Stimulated activated CD4-positive, alpha-beta T cell treated with anti-CD3 and anti-CD28 coated beads, Interleukin-2, amount 100 ng/mL, for 24 hours (primary cell): Measurements from ENCODE around the gene ITGA4.
A peak's percentile ranks its signal among the peaks of the same experiment; 100 is the strongest.
"Not testable (repeated sequence)": the region's sequence is repeated elsewhere in the genome, so short reads cannot be mapped to it uniquely, and the experiment has no call there.

ENCODE experiments used
- DNase-seq, 2 donors: peaks; one replicate each; pipeline ENCODE4 v3.0.0-alpha.2; 2020

ITGA4 gene

DNA sequence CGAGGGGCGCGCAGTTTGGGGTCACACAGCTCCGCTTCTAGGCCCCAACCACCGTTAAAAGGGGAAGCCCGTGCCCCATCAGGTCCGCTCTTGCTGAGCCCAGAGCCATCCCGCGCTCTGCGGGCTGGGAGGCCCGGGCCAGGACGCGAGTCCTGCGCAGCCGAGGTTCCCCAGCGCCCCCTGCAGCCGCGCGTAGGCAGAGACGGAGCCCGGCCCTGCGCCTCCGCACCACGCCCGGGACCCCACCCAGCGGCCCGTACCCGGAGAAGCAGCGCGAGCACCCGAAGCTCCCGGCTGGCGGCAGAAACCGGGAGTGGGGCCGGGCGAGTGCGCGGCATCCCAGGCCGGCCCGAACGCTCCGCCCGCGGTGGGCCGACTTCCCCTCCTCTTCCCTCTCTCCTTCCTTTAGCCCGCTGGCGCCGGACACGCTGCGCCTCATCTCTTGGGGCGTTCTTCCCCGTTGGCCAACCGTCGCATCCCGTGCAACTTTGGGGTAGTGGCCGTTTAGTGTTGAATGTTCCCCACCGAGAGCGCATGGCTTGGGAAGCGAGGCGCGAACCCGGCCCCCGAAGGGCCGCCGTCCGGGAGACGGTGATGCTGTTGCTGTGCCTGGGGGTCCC, at the start of gene ITGA4:
Gene ITGA4, plus strand, starts transcription at position 266 of the 620 bp plus-strand sequence. Its CDS starts 269 bp downstream, at position 535.
- DNase-seq = peak; percentile 84 to 89

DNA sequence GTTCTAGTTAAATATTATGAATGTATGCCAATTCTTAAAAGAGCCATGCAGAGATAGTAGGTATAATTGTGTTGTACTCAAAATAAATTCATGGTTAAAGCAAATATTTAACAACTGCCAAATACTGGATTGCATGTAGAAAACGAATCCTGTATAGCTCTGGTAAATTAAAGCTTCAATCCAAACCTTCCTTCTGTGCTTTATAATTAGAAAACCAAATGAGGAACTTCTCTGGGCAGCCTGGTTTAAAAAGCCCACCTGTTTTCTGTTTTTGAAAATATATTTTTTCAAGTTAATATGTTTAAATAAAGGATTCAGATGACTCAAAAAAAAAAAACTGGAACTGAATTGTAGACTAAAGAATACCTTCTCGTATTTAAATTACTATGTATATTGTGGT, 48.3 kb upstream of the ITGA4 start:
- no peak for DNase-seq

DNA sequence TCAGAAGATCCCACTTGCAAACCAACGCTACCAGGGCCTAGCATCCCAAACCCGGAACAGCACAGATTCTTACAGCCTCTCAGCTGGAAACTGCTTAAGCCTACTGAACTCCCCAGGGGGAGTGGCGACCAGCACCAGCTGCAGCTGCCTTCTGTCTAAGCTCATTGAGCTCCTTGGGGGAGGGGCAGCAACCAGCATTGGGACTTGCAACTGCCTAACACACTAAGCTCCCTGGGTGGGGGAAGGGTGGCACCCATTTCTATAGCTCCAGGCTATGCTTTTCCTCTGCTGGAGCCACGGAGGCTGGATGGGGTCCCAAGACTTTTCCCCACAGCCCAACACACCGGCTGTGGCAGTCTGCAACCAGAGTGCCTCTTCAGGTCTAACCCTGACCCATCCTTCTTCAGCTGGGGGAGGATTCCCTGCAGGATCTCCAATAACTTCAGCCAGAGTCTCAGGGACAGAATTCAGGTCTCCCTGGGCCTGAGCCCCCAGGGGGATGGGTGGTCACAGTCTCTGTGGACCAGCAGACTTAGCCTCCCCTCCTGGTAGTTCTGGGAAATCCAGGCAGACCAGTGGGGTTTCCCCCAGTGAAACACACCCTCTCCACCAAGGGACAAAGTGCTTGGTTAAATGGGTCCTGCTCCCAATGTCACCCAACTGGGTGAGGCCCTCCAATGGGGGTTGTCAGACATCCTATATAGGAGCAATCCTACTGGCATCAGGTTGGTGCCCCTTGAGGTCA, 45.9 kb upstream of the ITGA4 start:
- no peak for DNase-seq

DNA sequence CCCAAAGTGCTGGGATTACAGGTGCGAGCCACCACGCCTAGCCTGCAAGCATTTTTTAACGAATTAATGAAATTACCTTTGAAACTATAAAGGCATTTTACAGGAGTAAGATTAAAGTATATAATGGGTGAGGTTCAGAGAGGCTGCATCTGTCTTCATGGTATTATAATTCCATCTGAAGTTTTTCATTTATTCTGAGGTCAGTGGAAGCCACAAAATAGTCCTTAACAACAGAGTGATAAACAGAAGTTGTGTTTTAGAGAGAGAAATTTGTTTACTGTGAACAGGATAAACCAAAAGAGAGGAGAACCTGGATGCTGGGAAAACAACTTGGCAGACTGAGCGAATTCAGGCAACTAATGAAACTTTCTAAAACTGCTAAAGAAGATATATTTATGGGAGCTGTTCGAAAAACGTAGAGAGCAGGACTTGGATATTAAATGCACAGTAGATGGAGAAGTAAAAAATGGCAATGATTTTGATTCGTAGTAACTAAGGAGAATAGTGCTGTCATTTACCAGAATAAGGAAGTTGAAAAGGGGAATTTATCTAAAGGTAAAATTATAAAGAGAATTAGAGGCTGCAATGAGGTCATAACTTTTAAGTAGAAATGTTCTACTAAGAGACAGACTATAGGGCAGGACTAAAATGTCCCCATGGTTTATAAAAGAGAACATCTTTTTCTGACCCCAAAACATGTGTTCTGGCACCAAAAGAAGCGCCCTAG, 37.9 kb upstream of the ITGA4 start:
- no peak for DNase-seq

DNA sequence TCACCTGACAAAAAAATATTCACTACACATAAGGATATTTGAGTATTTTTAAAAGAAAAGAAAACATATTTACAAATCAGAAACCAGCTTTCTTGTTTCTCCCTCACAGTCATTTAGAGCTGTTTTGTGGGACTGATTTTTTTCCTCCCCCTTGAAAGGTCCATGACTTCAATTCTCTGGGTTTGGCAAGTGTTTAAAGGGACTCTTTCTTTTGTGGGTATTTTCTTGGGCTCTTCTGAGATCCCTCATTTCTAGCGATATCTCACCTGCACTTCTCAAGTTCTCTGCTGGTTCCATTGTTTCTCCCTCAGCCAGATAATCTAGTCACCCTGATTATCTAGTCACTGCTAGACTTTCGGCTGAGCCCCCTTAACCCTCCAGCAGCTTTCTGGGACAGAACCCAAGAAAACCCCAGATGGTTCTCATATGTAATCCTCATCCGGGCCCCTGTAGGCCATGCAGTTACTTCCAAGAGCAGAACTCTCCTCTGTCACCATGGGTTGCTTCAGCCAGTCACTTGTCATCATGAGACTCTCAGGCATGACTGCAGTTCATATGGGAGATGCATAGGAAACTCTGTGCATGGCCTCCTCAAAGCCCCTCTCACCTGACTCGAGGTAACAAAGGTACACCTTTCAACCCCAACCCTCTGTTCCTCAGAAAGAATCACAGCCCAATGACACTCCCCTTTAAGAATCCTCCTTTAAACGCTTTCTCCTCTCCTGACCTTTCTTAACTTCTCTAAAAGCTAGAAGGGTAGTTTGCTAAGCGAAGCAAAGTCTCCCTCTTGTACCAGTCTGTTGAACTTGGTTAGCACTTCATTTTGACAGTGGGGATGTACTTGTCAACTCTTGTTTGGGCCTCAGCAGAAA, 36.7 kb upstream of the ITGA4 start:
- no peak for DNase-seq

DNA sequence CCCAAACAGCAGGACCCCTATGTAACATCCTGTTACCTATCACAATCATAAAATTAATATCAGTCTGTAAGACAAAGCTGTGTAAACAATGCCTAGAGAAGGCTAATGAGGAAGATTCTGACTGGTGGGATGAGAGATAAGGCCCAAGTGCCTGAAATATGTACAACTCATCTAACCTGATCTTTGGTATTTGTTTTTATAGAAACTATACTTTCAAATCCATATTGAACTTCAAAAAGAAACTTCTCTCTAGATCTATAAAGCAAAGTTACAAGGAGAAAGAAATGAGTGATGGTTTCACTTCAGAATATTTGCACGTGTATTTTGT, 36.1 kb upstream of the ITGA4 start:
- DNase-seq = no peak

DNA sequence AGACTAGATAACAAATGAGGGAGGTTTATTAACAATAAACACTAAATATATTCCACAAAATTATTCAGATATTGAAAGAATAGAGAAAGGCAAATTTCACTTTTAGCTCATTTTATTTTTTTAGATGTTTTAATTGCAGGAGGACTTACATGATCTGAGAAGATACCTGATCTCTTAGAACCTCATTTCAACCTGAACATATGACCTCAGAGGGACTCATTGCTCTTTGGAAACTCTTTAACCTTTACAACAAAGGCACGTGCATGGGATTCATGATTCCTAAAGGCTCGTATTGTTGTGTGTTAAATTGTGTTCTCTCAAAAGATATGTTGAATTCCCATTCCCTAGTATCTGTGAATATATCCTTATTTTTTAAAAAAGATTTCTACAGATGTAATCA, 35.7 kb upstream of the ITGA4 start:
- no peak for DNase-seq

DNA sequence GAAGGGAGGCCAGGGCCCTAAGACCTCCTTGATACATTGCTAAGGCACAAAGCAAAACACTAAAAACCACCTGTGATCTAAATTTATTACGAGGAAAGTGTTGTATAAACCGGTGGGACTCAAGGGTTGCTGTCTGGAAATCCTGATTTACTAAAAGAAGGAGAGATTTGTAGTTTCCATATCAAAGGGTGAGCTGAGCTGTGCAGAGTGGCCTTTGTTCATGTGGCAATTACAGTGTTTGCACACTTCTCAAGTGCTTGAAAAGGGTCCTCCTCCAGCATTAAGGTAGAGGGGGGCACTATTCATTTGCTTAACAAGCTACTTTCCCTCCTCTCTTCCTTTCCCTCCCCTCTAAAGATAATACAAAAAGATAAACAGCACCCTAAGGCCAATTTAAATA, 30.5 kb upstream of the ITGA4 start:
- DNase-seq = no peak

DNA sequence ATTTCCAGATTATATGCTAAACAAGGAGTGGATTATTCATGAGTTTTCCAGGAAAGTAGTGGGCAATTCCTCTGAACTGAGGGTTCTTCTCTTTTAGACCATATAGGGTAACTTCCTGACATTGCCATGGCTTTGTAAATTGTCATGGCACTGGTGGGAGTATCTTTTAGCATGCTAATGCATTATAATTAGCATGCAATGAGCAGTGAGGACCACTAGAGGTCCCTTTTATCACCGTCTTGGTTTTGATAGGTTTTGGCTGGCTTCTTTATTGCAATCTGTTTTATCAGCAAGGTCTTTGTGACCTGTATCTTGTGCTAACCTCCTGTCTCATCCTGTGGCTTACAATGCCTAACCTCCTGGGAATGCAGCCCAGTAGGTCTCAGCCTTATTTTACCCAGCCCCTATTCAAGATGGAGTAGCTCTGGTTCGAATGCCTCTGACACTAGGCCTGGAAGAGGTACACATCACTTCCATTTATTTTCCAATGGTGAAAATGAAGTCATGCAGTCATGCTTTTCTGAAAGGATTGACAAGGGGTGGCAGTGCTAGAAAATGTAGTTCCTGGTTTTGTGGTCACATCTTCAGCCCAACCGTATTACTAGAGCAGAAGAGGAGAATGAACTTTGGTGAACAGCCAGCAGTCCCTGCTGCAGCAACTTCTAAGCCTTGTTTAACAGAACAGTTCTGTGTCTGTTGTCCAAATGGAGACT, 26.6 kb upstream of the ITGA4 start:
- DNase-seq = no peak

DNA sequence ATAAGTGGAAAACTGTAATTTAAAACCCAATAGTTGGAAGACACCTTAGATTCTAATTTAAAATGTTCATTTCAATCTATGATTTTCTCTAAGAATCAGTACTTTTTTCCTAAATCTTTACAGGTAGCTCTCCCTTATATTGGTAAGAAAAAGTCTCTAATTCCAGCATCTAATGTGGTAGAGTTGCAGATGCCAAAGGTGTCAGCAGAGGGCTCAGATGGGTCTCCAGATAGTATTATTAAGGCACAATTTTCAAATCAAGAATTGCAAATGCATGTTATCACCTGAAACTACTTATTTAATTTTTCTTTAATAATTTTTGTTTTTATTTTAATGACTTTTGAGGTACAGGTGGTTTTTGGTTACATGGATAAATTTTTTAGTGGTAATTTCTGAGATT, 25.5 kb upstream of the ITGA4 start:
- DNase-seq = no peak

DNA sequence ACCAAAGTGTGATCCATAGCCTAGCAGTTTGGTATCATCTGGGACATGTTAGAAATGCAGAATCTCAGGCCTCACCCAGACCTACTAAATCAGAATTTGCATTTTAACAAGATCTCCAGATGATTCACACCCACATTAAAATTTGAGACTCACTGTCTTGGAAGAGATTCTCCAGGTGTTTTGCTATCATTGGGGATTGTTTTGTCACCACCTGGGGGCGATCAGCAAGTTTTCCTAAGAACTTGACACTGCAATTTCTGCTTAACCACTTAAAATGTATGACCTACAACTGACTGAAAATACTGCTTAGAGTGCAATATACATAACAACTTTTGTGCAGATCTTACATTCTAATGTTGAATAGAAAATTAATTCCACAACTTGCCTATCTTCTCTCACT, 18.9 kb upstream of the ITGA4 start:
- no peak for DNase-seq

DNA sequence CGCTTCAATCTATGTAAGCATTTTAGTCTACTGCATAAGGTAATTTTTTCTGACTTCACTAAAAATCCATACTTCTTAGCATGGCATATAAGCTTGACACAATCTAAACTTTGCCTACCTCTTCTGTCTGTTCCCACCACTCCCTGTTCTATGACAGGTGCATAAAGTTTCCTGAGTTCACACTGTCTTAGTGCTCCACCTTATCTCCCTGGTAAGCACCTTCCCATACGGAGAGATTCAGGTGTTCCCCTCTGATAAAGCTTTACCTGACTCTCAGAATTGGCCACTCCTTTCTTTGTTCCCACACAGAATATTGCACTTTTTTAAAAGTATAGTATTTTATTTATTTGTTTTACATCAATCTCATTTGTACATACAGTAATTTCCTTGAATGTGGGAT, 16.8 kb upstream of the ITGA4 start:
- no peak for DNase-seq

DNA sequence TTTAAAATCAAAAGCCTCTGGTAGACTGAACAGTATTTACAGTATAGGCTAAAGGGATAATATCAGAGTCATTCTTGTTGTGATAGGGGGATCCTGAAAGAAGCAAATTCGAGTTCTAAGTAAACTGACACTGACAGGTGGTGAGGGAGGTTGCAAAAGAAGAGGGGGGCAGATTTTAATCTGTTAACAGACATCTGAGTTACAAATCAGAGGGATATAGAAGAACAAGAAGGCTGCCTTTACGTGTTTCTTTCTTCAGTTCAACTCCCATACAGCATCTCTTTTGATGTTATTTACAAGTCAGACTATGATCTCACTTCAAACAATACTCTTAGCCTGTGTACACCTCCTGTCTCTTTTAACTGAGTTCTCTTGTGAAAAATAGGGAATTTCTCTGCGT, 16.3 kb upstream of the ITGA4 start:
- no peak for DNase-seq

DNA sequence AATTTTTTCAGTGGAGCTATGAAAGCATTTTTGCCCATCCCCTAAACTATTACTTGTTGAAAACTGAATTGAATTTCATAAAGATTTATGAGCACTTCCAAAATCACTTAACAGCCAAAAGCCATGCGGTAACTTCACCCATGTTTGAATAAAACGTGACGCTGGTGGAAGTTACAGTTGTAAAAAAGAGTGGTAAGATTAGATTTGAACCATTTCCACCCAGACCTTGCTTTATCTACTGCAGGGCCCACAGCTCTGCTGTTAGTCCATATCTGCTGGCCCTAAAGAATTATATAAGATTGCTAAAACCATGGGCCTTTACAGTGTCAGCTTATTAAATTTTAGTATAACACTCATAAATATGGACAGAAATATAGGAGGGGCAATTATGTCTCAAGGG, 15.5 kb upstream of the ITGA4 start:
- DNase-seq = no peak

DNA sequence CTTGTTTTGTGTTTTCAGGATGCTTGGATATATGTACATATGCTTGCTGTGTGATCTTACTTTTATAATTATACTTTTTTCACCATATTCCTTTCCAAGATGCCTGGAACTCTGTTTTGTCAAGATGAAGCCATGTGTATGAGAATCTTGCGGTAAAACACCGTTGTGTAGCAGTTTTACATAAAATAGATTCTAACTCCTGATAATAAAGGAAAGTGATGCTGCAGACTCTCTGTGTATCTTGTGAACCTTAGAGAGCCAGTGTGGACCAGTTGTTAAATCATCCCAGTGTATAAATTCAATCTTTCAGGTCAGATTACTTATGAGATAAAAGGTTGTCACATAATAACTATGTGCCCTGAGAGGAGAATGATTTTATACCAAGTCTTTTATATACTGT, 12.5 kb upstream of the ITGA4 start:
- no peak for DNase-seq

DNA sequence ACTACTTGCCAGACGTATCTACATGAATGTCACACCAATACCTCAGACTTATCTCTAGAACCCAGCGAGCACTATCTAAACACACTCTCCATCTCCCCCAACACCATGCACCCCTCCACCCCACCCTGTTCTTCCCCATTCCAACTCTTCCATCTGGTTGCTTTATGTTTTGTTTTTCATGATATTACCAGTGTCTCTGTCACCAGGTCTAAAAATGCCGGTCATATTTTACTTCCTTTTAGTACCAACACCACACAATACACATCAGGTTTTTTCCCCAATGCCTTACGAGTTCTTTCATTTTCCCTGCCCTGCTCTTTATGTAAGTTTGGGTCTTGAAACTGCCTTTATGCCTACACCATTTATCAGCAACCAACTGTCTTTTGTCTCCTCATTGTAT, 10.2 kb upstream of the ITGA4 start:
- DNase-seq = no peak

DNA sequence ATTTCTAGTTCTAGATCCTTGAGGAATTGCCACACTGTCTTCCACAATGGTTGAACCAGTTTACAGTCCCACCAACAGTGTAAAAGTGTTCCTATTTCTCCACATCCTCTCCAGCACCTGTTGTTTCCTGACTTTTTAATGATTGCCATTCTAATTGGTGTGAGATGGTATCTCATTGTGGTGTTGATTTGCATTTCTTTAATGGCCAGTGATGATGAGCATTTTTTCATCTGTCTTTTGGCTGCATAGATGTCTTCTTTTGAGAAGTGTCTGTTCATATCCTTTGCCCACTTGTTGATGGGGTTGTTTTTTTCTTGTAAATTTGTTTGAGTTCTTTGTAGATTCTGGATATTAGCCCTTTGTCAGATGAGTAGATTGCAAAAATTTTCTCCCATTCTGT, 7.9 kb upstream of the ITGA4 start:
- DNase-seq = not testable (repeated sequence)

DNA sequence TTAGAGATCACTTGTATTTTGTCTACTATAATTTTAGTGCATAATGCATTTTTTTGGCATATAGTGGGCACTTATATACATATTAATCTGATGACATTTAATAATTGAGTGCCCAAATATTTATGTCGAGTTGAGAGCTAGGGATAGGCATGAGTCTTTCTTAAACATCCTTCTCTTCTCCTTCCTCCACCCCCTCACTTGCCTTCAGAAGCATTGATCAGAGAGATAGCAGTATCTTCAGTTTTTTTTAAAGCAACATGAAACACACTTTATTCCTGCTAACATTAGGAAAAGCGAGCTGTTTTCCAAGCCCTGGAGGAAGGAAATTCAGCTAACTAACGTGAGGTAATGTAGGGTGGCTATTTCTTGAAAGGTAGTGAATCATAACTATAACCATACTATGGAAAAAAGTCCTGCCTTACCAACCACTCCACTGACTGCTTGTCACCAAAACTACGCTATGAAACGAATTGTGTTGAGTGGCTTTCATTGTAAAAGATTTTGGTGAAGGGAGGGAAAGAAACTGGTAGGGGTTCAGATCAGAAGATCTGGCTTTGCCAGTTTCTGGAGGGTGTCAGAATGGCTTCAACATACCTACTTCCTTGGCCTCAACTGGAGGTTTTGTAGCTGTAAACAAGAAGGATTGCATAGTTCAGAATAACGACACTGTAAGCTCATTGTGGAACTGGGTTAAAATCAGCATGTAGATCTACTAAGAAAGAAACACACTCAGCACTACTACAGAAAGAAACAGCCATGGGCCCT, 2.3 kb upstream of the ITGA4 start:
- no peak for DNase-seq

DNA sequence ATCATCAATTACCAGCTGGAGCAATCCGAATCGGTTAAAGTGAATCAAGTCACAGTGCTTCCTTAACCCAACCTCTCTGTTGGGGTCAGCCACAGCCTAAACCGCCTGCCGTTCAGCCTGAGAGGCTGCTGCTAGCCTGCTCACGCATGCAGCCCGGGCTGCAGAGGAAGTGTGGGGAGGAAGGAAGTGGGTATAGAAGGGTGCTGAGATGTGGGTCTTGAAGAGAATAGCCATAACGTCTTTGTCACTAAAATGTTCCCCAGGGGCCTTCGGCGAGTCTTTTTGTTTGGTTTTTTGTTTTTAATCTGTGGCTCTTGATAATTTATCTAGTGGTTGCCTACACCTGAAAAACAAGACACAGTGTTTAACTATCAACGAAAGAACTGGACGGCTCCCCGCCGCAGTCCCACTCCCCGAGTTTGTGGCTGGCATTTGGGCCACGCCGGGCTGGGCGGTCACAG, 496 bp upstream of the ITGA4 start:
- DNase-seq = peak; percentile 58 to 62

DNA sequence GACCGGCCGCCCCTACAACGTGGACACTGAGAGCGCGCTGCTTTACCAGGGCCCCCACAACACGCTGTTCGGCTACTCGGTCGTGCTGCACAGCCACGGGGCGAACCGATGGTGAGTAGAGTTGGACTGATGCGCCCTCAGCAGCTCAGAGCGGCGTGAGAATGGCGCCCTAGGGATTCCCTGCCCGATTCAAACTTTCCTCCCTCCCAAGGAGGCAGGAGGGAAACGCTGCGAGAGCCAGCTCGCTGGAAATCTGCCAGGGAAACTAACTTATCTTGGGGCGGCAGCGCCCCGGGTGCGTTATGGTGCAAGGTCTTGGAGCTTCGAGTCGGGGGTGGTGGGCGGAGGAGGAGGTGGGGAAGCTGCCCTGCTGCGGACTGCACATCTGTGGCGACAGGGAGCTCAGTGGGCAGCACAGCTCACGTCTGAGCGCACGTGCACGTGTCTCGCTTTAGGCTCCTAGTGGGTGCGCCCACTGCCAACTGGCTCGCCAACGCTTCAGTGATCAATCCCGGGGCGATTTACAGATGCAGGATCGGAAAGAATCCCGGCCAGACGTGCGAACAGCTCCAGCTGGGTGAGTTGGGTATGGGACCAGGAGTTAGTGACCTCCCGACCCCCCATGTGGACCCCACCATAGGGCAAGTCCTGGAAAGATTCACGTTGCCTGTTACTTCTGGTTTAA, 697 bp downstream of the ITGA4 start:
- peak; percentile 67 to 73 for DNase-seq

DNA sequence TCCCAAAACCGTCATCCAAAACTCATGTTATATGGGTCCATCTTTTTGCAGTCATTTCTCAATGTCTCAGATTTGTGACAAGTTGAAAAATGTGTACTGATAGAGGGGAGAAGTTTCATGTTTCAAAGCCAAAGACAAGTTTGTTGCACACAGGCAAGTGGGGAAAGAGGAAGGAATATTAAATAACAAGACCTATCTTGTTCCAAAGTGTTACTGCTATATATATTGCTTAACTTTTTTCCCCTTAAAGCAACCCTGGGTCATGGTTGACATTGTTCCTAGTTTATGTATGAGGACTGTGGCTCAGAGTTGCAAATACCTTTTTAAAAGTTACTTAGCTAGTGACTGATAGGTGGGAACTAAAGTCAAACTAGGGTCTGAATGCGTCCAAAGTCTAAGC, 1.7 kb downstream of the ITGA4 start:
- no peak for DNase-seq
